NB4 (cell line): ENCODE measurements around the gene IFNGR1.

Experiments
- DNase-seq: peaks from one replicate; pipeline ENCODE4 v3.0.0; 2010; ENCODE audit warnings: low read depth
- H3K4me3 ChIP-seq: one replicate; pipeline ENCODE4 v1.5.1; 2011; ENCODE audit warnings: mild to moderate bottlenecking, low read depth, low read length, moderate library complexity
- CTCF ChIP-seq: IDR thresholded peaks from one replicate; pipeline ENCODE4 v1.5.1; 2012; ENCODE audit warnings: low read depth, low read length
- MAX ChIP-seq: IDR thresholded peaks from 2 replicates; pipeline ENCODE4 v1.6.1; 2011; ENCODE audit warnings: low read depth, low read length
- MYC ChIP-seq: IDR thresholded peaks from 2 replicates; pipeline ENCODE4 v1.6.1; 2011; ENCODE audit warnings: low read depth, low read length
- POLR2A ChIP-seq: IDR thresholded peaks from 2 replicates; pipeline ENCODE4 v1.6.1; 2011; ENCODE audit warnings: mild to moderate bottlenecking; ENCODE audit not compliant: insufficient read length; ENCODE audit errors: extremely low read depth

The IFNGR1 gene

GRCh38 chr6:137171053-137171374 is 48.2 kb downstream of the IFNGR1 start:
- DNase-seq: no peak
- no peak overlapping the region for H3K4me3 ChIP-seq
- no peak for TF ChIP-seq CTCF
- no peak for TF ChIP-seq MAX
- no peak for TF ChIP-seq POLR2A
- TF ChIP-seq MYC: no peak

GRCh38 chr6:137170266-137171052 is 48.7 kb downstream of the IFNGR1 start:
- no peak for DNase-seq
- no peak overlapping the region for H3K4me3 ChIP-seq
- no peak for TF ChIP-seq MYC
- no peak for TF ChIP-seq POLR2A
- no peak for TF ChIP-seq MAX

GRCh38 chr6:137167702-137168377 is 51.3 kb downstream of the IFNGR1 start:
- H3K4me3 ChIP-seq: no peak overlapping the region
- TF ChIP-seq CTCF (no peak), MAX (no peak), MYC (no peak), POLR2A (no peak)
- DNase-seq: no peak

GRCh38 chr6:137166247-137167098 is 52.7 kb downstream of the IFNGR1 start:
- no peak overlapping the region for H3K4me3 ChIP-seq
- TF ChIP-seq POLR2A (no peak), MAX (no peak), CTCF (no peak), MYC (no peak)
- DNase-seq: peak; percentile 25

- no peak overlapping the region for H3K4me3 ChIP-seq
- peak; percentile 85 for DNase-seq
- peak; percentile 25 for TF ChIP-seq CTCF
- no peak for TF ChIP-seq POLR2A
Measured at GRCh38 chr6:137165375-137166246, 53.6 kb downstream of the IFNGR1 start.
